ENCODE data around the gene SH3RF3. TPM values are rescaled to one million over a fixed set of nuclear protein-coding genes. Genes with fewer than 3 reads are reported as not detected.
"Not testable (repeated sequence)": the region's sequence is repeated elsewhere in the genome, so short reads cannot be mapped to it uniquely, and the experiment has no call there.

SH3RF3 gene
- total RNA-seq, 2 experiments from 2014 or later, result 2.2 to 2.5 TPM

DNA sequence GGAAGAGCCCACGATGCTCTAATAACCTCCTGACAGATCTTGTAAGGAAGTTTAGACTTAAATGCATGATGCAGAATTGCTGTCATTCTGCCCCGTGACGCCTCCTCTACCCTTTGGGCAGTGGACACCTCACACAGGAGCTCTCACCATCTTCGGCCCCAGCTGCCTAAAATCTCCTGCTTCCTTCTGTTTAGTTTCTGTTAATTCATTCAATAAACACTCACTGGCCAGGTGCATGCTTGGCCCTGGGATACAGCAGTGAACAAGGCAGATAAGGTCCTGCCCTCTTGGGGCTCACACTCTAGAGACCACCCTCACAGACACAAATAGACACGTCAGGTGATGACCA lies 403.7 kb downstream of the SH3RF3 start:
- H3K36me3 Mint-ChIP-seq, result no peaks in the 10 kb centered on the region
- H3K9me3 Mint-ChIP-seq, result no peaks in the 10 kb centered on the region
- H3K27me3 Mint-ChIP-seq, result no peaks in the 10 kb centered on the region
- H3K27ac Mint-ChIP-seq, result no peak overlapping the region
- no peak for DNase-seq
- H3K4me1 Mint-ChIP-seq, result no peaks in the 10 kb centered on the region
- H3K4me3 Mint-ChIP-seq, result no peak overlapping the region

DNA sequence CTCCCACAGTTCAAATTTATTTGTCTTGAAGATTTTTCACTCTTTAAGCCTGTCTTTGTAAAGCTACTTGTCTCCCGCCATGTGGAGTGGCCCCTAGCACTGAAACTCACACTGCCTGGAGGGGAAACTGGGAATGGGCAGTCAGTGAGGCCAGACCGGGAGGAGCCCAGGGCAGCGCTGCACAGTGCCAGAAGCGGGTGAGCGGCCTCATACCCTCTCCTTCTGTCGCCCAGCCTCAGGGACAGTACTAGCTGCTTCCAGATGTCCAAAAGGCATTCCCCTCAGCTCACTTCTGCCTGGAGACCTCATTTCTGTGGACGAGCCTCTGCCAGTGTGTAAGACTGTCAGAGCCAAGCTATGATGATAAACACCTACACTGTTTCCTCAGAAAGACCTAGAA lies 404.8 kb downstream of the SH3RF3 start:
- DNase-seq, result no peak
- H3K9me3 Mint-ChIP-seq, result no peaks in the 10 kb centered on the region
- H3K4me3 Mint-ChIP-seq, result no peak overlapping the region
- H3K4me1 Mint-ChIP-seq, result no peaks in the 10 kb centered on the region
- H3K27ac Mint-ChIP-seq, result no peak overlapping the region
- no peaks in the 10 kb centered on the region for H3K27me3 Mint-ChIP-seq
- H3K36me3 Mint-ChIP-seq, result no peaks in the 10 kb centered on the region

DNA sequence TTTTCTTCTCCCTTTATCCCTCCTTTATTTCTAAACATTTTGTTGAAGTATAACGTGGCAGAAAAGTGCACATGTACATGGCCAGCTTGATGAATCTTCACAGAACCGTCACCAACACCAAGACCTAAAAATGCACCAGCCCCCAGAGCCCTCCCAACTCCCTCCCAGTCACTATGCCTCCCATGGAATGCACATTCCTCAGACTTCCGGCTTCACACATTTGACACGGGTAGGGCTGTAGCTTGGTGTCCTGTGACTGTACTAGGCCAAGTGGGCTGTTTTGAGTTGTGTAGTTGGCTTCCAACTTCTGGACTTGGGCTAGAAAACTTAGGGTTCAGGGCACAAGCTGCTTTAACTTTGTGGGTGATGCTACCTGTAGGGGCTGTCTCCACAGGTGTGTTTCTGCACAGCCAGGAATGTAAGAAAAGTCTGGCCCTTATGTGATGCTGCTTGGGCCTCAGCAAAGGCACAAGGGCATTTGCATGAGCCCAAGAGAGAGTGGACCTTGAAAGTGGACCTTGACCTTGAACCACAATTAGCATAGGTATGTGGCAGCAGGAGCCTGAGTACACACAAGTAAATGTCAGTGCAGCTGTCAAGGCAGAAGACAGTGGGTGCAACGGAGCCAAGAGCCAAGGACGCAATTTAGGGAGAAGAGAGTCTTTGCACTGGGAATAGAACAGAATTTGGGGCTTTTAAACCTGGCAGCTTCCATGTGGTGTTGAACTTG lies 406.4 kb downstream of the SH3RF3 start:
- H3K27me3 Mint-ChIP-seq, result no peaks in the 10 kb centered on the region
- H3K4me1 Mint-ChIP-seq, result no peaks in the 10 kb centered on the region
- H3K27ac Mint-ChIP-seq, result peak overlapping the region; percentile 30
- H3K36me3 Mint-ChIP-seq, result no peaks in the 10 kb centered on the region
- no peak overlapping the region for H3K4me3 Mint-ChIP-seq
- DNase-seq, result no peak
- H3K9me3 Mint-ChIP-seq, result no peaks in the 10 kb centered on the region

DNA sequence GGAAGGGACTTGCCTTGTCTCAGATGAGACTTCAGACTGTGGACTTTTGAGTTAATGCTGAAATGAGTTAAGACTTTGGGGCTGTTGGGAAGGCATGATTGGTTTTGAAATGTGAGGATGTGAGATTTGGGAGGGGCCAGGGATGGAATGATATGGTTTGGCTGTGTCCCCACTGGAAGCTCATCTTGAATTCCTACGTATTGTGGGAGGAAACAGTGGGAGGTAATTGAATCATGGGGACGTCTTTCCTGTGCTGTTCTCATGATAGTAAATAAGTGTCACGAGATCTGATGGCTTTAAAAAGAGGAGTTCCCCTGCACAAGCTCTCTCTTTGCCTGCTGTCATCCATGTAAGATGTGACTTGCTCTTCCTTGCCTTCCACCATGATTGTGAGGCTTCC lies 407.6 kb downstream of the SH3RF3 start:
- H3K27ac Mint-ChIP-seq, H3K4me3 Mint-ChIP-seq, H3K9me3 Mint-ChIP-seq: not testable (repeated sequence)

DNA sequence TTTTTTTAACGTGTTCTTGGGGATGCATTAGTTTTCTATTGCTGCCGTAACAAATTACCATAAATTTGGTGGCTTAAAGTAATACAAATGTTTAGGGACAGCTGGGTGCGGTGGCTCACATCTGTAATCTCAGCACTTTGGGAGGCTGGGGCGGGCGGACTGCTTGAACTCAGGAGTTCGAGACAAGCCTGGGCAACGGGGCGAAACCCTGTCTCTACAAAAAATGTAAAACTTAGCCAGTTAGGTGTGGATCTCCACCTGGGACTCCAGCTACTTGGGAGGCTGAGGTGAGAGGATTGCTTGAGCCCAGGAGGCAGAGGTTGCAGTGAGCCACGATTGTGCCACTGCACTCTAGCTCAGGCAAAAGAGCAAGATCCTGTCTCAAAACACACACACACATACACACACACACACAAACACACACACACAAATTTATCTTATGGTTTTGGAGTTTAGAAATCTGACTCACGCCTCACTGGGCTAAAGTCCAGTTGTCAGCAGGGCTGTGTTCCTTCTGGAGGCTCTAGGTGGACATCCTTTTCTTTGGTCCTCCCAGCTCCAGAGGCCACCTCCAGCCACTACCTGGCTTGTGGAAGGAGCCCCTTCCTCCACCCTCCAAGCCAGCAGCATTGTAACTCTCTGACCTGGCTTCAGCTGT lies 408.7 kb downstream of the SH3RF3 start:
- H3K27ac Mint-ChIP-seq, result no peak overlapping the region
- DNase-seq, result no peak
- peaks cover 8% of the 10 kb centered on the region for H3K27me3 Mint-ChIP-seq
- H3K36me3 Mint-ChIP-seq, result no peaks in the 10 kb centered on the region
- no peak overlapping the region for H3K4me3 Mint-ChIP-seq
- H3K9me3 Mint-ChIP-seq, result no peaks in the 10 kb centered on the region
- H3K4me1 Mint-ChIP-seq, result no peaks in the 10 kb centered on the region

More for the DNA sequence above, 407.6 kb downstream of the SH3RF3 start:
- not testable (repeated sequence) for DNase-seq, H3K36me3 Mint-ChIP-seq, H3K27me3 Mint-ChIP-seq, H3K4me1 Mint-ChIP-seq

DNA sequence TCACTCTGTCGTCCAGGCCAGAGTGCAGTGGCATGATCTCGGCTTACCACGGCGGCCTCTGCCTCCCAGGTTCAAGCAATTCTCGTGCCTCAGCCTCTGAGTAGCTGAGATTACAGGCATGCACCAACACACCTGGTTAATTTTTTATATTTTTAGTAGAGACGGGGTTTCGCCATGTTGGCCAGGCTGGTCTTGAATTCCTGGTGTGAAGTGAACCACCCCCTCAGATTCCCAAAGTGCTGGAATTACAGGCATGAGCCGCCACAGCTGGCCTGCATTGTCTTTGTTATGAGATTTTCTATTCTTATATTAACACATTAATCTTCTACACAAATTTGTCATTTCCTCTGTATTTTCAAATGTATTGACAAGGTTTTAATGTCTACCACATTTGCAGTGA lies 409.5 kb downstream of the SH3RF3 start:
- H3K27me3 Mint-ChIP-seq, result peaks cover 8% of the 10 kb centered on the region
- H3K4me3 Mint-ChIP-seq, result no peak overlapping the region
- H3K27ac Mint-ChIP-seq, result no peak overlapping the region
- no peak for DNase-seq
- H3K4me1 Mint-ChIP-seq, result no peaks in the 10 kb centered on the region
- no peaks in the 10 kb centered on the region for H3K36me3 Mint-ChIP-seq
- no peaks in the 10 kb centered on the region for H3K9me3 Mint-ChIP-seq

DNA sequence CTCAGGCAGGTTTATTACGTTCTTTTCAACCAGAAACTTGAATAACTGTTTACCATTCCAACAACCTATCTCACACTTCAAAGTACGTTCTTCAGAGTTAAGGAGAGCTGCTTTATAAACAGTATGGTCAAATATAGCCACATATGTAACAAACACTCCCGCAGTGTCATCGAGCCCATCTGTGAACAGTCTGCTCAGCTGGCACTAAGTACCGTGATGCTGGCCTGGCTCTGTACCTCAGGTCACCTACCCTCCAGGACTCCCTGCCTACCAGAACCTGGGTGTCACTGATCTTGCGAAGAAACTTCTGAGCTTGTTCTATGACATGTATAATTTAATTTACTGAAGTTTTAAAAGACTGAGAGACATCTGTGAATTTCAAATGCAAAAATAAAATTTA lies 413.4 kb downstream of the SH3RF3 start:
- peaks cover 12% of the 10 kb centered on the region for H3K27me3 Mint-ChIP-seq
- H3K4me1 Mint-ChIP-seq, result no peaks in the 10 kb centered on the region
- no peak overlapping the region for H3K27ac Mint-ChIP-seq
- H3K4me3 Mint-ChIP-seq, result no peak overlapping the region
- no peaks in the 10 kb centered on the region for H3K36me3 Mint-ChIP-seq
- H3K9me3 Mint-ChIP-seq, result no peaks in the 10 kb centered on the region
- DNase-seq, result no peak

DNA sequence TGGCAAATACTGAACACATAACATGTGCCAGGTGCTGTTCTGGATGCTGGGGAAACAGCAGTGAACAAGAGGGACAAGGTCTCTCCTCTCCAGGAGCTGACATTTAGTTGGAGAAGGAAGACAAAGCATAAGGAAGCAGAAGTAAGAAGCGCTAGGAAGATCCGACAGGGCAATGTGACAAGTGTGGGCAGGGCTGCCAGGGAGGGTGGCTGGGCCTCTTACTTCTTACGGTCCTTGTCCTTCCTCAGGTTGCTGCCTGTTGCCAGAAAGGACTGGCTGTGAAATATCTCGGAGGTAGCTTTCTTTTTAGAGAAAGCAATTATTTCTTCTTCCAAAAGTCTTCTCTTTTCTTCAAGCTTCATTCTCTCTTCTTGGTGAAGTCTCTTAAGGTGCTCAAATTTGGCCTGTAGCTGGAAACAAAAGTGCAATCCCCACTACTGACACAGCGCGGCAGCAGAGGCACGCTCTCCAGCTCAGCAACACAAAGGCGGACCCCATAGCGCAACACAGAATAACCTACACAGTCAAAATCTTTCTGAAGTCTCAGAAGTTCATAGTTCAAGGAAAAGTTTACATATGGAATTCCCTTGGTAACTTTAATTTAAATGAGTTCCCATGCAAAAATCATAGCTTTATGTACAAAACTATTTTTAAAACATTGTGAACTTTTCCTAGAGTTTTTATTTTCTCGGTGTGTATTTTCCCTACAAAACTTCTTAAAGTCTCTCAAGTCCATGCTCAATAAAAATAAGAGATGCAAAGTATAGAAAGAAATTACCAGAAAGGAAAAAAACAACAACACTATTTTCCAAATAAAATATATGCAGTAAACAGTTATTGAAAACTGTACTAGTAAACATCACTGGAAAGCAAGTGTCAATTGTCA lies 417.1 kb downstream of the SH3RF3 start:
- Mint-ChIP-seq H3K4me1 (peaks cover 4% of the 10 kb centered on the region), H3K4me3 (no peak overlapping the region), H3K36me3 (no peaks in the 10 kb centered on the region), H3K27ac (no peak overlapping the region), H3K9me3 (no peaks in the 10 kb centered on the region), H3K27me3 (peaks cover 12% of the 10 kb centered on the region)
- DNase-seq, result peak; percentile 55

DNA sequence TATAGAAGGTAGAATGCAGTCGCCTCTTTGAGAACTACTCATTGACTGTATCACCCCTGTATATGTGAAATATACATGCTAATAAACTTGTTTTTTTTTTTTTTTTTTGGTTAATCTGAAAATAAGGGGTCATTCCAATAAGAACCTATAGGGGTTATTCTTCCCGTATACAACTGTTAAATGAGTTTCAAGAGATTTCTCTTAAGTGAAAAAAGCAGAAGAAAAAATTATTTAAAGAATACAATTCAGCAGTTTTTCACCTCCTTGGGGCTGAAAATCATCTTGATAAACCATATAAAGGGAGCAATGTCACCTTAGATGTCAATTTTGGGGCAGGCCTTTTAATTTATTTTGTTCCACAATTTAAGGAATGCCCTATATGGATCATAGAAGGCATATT lies 418.3 kb downstream of the SH3RF3 start:
- Mint-ChIP-seq H3K36me3 (no peaks in the 10 kb centered on the region), H3K4me3 (no peak overlapping the region), H3K9me3 (no peaks in the 10 kb centered on the region), H3K4me1 (peaks cover 4% of the 10 kb centered on the region), H3K27ac (no peak overlapping the region), H3K27me3 (peaks cover 3% of the 10 kb centered on the region)
- DNase-seq, result no peak

DNA sequence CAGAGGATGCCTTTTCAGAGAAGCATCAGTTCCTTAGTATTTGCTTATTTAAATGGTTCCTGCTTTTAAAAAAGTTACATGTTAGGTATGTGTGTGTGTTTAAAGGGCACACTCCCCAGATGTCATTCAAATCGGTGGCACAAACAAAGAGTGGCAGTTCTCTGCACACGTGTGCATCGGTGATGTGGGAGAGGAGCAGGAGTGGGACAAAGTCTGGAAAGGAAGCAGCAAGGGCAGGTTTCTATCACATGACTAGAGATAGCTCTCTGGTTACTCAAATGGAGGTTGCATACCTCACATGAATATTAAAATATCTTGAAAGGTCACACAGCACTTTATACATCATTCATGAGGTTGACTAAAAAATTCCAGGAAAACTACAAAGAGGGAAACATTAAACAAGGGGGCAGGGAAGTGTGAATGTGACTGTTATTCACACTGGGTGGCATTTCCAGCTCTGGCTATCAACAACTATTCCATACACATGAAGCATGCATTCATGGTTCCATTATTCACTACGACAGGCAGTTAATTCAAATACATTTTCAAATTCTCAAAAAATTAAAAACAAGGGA lies 420.1 kb downstream of the SH3RF3 start:
- DNase-seq, result no peak
- H3K27ac Mint-ChIP-seq, result no peak overlapping the region
- H3K36me3 Mint-ChIP-seq, result no peaks in the 10 kb centered on the region
- no peaks in the 10 kb centered on the region for H3K9me3 Mint-ChIP-seq
- H3K27me3 Mint-ChIP-seq, result peaks cover 3% of the 10 kb centered on the region
- peaks cover 4% of the 10 kb centered on the region for H3K4me1 Mint-ChIP-seq
- no peak overlapping the region for H3K4me3 Mint-ChIP-seq

Other genes starting within 250 kb of the SH3RF3 start
- gene EDAR, start 140.0 kb upstream of the SH3RF3 start, total RNA-seq, result under 1 TPM; 0.16 to 0.21 TPM